Activated naive CD4-positive, alpha-beta T cell treated with anti-CD3 and anti-CD28 coated beads, Interleukin-2, amount 10 ng/mL, durations not matched to agents 7 days and 5 days (primary cell): ENCODE measurements around the gene KCNF1.

ENCODE experiments used
- CTCF ChIA-PET: fragments of 350-600 bp; sonication (Branson Sonifier 250); formaldehyde crosslinking; loops from one replicate; lab custom pipeline; 2021; ENCODE audit warnings: antibody characterized with exemption; lab: Charles Lee
- DNase-seq: peaks from one replicate; pipeline ENCODE4 v3.0.0-alpha.2; 2020
- H3K27ac Mint-ChIP-seq: one replicate; pipeline ENCODE4 v1.8.0; 2021; ENCODE audit warnings: mild to moderate bottlenecking, moderate library complexity, mixed read lengths
- H3K27me3 Mint-ChIP-seq: one replicate; pipeline ENCODE4 v1.8.0; 2021; ENCODE audit warnings: mild to moderate bottlenecking, mixed read lengths
- H3K36me3 Mint-ChIP-seq: one replicate; pipeline ENCODE4 v1.8.0; 2021; ENCODE audit warnings: mixed read lengths
- H3K4me1 Mint-ChIP-seq: one replicate; pipeline ENCODE4 v1.8.0; 2021; ENCODE audit warnings: mixed read lengths
- H3K4me3 Mint-ChIP-seq: one replicate; pipeline ENCODE4 v1.8.0; 2021; ENCODE audit warnings: mild to moderate bottlenecking, moderate library complexity, mixed read lengths
- H3K9me3 Mint-ChIP-seq: one replicate; pipeline ENCODE4 v1.8.0; 2021; ENCODE audit warnings: mixed read lengths

The KCNF1 gene

GRCh38 chr2:10915236-10915635, 3.5 kb downstream of the KCNF1 start:
- H3K4me3 Mint-ChIP-seq = no peak overlapping the region
- CTCF ChIA-PET = no interaction called here

DNA sequence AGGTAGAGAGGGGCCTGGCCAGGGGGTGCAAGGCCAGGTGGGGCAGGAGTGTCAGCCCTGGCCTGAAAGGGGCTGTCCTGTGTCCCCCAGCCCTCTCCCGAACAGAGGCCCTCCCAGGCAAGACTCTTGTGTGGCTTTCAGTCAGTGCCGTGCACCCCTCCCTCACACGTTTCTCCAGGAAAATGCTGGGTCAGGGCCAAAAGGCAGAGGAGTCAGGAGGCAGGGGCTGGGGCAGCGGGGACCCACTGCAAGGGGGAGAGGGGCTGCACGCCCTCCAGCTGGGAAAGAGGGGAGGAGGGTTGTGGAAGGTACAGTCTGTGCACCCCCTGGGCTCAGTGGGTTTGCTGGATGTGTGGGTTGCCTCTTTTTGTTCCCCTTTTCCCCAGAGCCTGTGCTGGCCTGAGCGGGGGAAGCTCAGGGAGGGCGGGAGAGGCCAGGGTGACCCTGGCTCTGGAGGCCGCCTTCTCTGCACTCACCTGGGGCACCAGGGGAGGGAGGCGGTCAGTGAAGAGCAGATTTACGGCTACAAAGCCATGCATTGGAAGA, 4.1 kb downstream of the KCNF1 start:
- H3K4me1 Mint-ChIP-seq = no peaks in the 10 kb centered on the region
- no peak overlapping the region for H3K27ac Mint-ChIP-seq
- H3K27me3 Mint-ChIP-seq = peaks cover 63% of the 10 kb centered on the region
- no peak for DNase-seq
- no peak overlapping the region for H3K4me3 Mint-ChIP-seq
- H3K36me3 Mint-ChIP-seq = no peaks in the 10 kb centered on the region
- H3K9me3 Mint-ChIP-seq = no peaks in the 10 kb centered on the region
- CTCF ChIA-PET = no interaction called here

More at GRCh38 chr2:10915236-10915635, 3.5 kb downstream of the KCNF1 start:
- no peak overlapping the region for H3K27ac Mint-ChIP-seq
- no peaks in the 10 kb centered on the region for H3K9me3 Mint-ChIP-seq
- peaks cover 64% of the 10 kb centered on the region for H3K27me3 Mint-ChIP-seq
- H3K4me1 Mint-ChIP-seq = no peaks in the 10 kb centered on the region
- DNase-seq = no peak
- no peaks in the 10 kb centered on the region for H3K36me3 Mint-ChIP-seq

DNA sequence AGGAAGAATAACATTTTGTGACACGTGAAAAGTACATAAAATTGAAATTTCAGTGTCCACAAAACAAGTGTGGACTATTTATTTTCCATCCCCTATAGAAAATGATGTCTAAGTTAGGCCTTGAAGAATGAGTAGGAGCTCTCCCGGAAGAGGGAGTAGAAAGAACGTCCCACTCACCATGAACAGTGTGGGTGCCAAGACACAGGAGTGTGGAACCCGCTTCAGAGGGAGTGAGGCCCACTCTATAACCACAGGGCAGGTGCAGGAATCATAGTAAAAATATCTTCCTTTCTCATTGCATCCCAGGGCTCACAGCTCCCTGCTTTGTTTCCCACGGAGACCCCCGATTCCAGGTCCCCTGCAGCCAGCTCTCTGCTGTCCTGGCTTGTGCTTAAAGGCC, 5.2 kb downstream of the KCNF1 start:
- Mint-ChIP-seq H3K27ac (no peak overlapping the region), H3K9me3 (no peaks in the 10 kb centered on the region), H3K36me3 (no peaks in the 10 kb centered on the region), H3K4me1 (no peaks in the 10 kb centered on the region), H3K4me3 (no peak overlapping the region), H3K27me3 (peaks cover 52% of the 10 kb centered on the region)
- DNase-seq = no peak
- CTCF ChIA-PET = interaction anchor here (1.4 kb wide), 1 partner anchor 84 kb away, joined by 3 read pairs; no protein-coding TSS in a partner anchor

DNA sequence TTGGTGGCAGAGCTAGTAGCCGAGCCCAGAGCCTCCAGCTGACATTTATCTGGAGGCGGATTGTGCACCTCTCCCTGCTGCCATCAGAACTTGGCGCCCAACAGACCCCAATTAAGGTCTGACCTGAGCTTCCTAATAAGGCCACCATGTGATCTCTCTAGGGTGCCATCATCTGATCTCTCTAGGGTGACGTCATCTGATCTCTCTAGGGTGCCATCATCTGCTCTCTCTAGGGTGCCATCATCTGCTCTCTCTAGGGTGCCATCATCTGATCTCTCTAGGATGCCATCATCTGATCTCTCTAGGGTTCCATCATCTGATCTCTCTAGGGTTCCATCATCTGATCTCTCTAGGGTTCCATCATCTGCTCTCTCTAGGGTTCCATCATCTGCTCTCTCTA, 6.2 kb downstream of the KCNF1 start:
- no peak overlapping the region for H3K27ac Mint-ChIP-seq
- no peaks in the 10 kb centered on the region for H3K36me3 Mint-ChIP-seq
- peaks cover 47% of the 10 kb centered on the region for H3K27me3 Mint-ChIP-seq
- CTCF ChIA-PET = interaction anchor here (1.4 kb wide), 1 partner anchor 85 kb away, joined by 3 read pairs; no protein-coding TSS in a partner anchor
- DNase-seq = no peak
- H3K4me1 Mint-ChIP-seq = no peaks in the 10 kb centered on the region
- H3K9me3 Mint-ChIP-seq = no peaks in the 10 kb centered on the region
- H3K4me3 Mint-ChIP-seq = no peak overlapping the region

- DNase-seq = no peak
Measured at GRCh38 chr2:10918661-10919409, 7.1 kb downstream of the KCNF1 start.

GRCh38 chr2:10919410-10919770, 7.7 kb downstream of the KCNF1 start:
- Mint-ChIP-seq H3K4me1 (no peaks in the 10 kb centered on the region), H3K27me3 (peaks cover 35% of the 10 kb centered on the region), H3K4me3 (no peak overlapping the region), H3K27ac (no peak overlapping the region), H3K36me3 (no peaks in the 10 kb centered on the region), H3K9me3 (no peaks in the 10 kb centered on the region)
- DNase-seq = no peak
- CTCF ChIA-PET = no interaction called here

More at GRCh38 chr2:10918661-10919409, 7.1 kb downstream of the KCNF1 start:
- no peak overlapping the region for H3K4me3 Mint-ChIP-seq
- CTCF ChIA-PET = no interaction called here
- no peak overlapping the region for H3K27ac Mint-ChIP-seq
- H3K4me1 Mint-ChIP-seq = no peaks in the 10 kb centered on the region
- H3K36me3 Mint-ChIP-seq = no peaks in the 10 kb centered on the region
- H3K27me3 Mint-ChIP-seq = peaks cover 40% of the 10 kb centered on the region
- no peaks in the 10 kb centered on the region for H3K9me3 Mint-ChIP-seq

- Mint-ChIP-seq H3K9me3 (no peaks in the 10 kb centered on the region), H3K27me3 (peaks cover 32% of the 10 kb centered on the region)
Measured at GRCh38 chr2:10919771-10920621, 8.3 kb downstream of the KCNF1 start.

DNA sequence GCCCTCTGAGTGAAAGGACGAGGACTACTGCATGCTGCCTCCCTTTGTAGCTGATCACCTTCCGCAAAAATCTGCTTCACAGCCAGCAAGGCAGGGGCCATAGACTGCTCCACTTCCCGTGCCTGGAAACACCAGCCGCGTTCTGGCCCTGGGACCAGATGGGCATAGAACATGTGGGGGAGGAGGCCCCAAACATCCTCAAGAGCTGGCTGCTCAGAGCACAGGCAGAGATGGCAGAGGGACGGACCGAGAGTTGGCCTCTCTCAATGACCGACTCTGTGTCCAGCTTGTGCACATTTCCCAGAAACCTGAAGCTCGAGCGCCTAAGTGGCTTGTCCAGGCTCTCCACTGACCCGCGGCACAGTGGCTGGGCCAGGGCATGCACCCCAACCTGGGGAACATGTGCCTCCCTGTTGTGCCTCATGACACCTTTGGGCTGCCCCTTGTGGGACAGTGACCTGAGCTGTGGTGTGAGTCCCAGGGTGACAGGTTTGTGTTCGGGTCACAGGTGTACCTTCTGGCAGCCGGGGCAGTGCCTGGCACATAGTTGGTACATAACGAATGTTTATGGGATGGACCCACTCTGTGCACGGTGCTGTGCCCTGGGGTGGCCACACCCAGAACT, 9.1 kb downstream of the KCNF1 start:
- H3K4me1 Mint-ChIP-seq = no peaks in the 10 kb centered on the region
- peaks cover 31% of the 10 kb centered on the region for H3K27me3 Mint-ChIP-seq
- H3K4me3 Mint-ChIP-seq = no peak overlapping the region
- H3K36me3 Mint-ChIP-seq = no peaks in the 10 kb centered on the region
- CTCF ChIA-PET = interaction anchor here (1.1 kb wide), 1 partner anchor 86 kb away, joined by 4 read pairs; no protein-coding TSS in a partner anchor
- H3K9me3 Mint-ChIP-seq = no peaks in the 10 kb centered on the region
- no peak for DNase-seq
- H3K27ac Mint-ChIP-seq = no peak overlapping the region

More at GRCh38 chr2:10919771-10920621, 8.3 kb downstream of the KCNF1 start:
- Mint-ChIP-seq H3K27ac (no peak overlapping the region), H3K4me3 (no peak overlapping the region), H3K36me3 (no peaks in the 10 kb centered on the region), H3K4me1 (no peaks in the 10 kb centered on the region)
- CTCF ChIA-PET = interaction anchor here (1.1 kb wide), 1 partner anchor 85 kb away, joined by 4 read pairs; no protein-coding TSS in a partner anchor
- no peak for DNase-seq

- CTCF ChIA-PET = interaction anchor here (1.1 kb wide), 1 partner anchor 86 kb away, joined by 4 read pairs; no protein-coding TSS in a partner anchor
- no peak overlapping the region for H3K27ac Mint-ChIP-seq
- no peaks in the 10 kb centered on the region for H3K4me1 Mint-ChIP-seq
- DNase-seq = no peak
- no peaks in the 10 kb centered on the region for H3K36me3 Mint-ChIP-seq
- H3K9me3 Mint-ChIP-seq = no peaks in the 10 kb centered on the region
- H3K27me3 Mint-ChIP-seq = peaks cover 37% of the 10 kb centered on the region
- no peak overlapping the region for H3K4me3 Mint-ChIP-seq
Measured at GRCh38 chr2:10921525-10921924, 9.8 kb downstream of the KCNF1 start.

GRCh38 chr2:10922307-10923007, 10.7 kb downstream of the KCNF1 start:
- no peaks in the 10 kb centered on the region for H3K36me3 Mint-ChIP-seq
- H3K27me3 Mint-ChIP-seq = peaks cover 34% of the 10 kb centered on the region
- no peak overlapping the region for H3K27ac Mint-ChIP-seq
- no peaks in the 10 kb centered on the region for H3K4me1 Mint-ChIP-seq
- no peak overlapping the region for H3K4me3 Mint-ChIP-seq
- DNase-seq = no peak
- CTCF ChIA-PET = no interaction called here
- H3K9me3 Mint-ChIP-seq = no peaks in the 10 kb centered on the region

- CTCF ChIA-PET = no interaction called here
- DNase-seq = no peak
- Mint-ChIP-seq H3K36me3 (no peaks in the 10 kb centered on the region), H3K27me3 (peaks cover 31% of the 10 kb centered on the region), H3K9me3 (no peaks in the 10 kb centered on the region), H3K4me1 (no peaks in the 10 kb centered on the region), H3K27ac (no peak overlapping the region), H3K4me3 (no peak overlapping the region)
Measured at GRCh38 chr2:10923008-10923375, 11.3 kb downstream of the KCNF1 start.

GRCh38 chr2:10923965-10924364, 12.2 kb downstream of the KCNF1 start:
- Mint-ChIP-seq H3K27me3 (peaks cover 34% of the 10 kb centered on the region), H3K4me1 (no peaks in the 10 kb centered on the region), H3K36me3 (no peaks in the 10 kb centered on the region), H3K27ac (no peak overlapping the region), H3K9me3 (no peaks in the 10 kb centered on the region), H3K4me3 (no peak overlapping the region)
- no peak for DNase-seq
- CTCF ChIA-PET = no interaction called here

DNA sequence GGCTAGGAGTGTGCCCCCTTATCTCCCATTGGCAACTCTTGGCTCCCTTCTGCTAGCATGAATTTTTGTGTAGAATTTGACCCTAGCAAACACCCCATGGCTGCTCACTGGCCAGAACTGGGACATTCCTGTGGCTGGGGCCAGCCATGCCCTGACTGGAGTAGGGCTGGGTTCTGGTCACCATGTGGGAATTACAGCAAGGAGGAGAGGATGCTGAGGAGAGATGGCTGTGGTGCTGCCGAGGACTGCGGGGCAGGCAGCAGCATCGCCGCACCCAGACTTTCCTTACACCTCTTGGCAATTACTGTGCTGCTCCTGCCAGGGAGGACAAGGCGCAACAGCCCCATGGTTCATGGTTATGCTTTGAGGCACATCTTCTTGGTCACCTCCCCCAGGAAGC, 12.7 kb downstream of the KCNF1 start:
- H3K4me3 Mint-ChIP-seq = no peak overlapping the region
- CTCF ChIA-PET = no interaction called here
- H3K27ac Mint-ChIP-seq = no peak overlapping the region
- no peaks in the 10 kb centered on the region for H3K9me3 Mint-ChIP-seq
- no peaks in the 10 kb centered on the region for H3K36me3 Mint-ChIP-seq
- peaks cover 36% of the 10 kb centered on the region for H3K27me3 Mint-ChIP-seq
- H3K4me1 Mint-ChIP-seq = no peaks in the 10 kb centered on the region
- no peak for DNase-seq
